Progenitor cell of endocrine pancreas (in vitro differentiated cells): ENCODE results near the gene STOML3. TPM values are rescaled to one million over a fixed set of nuclear protein-coding genes. Genes with fewer than 3 reads are reported as not detected.

Source experiments
- DNase-seq: peaks from one replicate; pipeline ENCODE4 v3.0.0; 2021; ENCODE audit warnings: low spot score; ENCODE audit not compliant: unreplicated experiment
- H3K27ac Mint-ChIP-seq: 2 replicates; pipeline ENCODE4 v1.8.0; 2021; ENCODE audit warnings: mild to moderate bottlenecking, moderate library complexity, mixed read lengths
- H3K27me3 Mint-ChIP-seq: 2 replicates; pipeline ENCODE4 v1.8.0; 2021; ENCODE audit warnings: mixed read lengths
- H3K36me3 Mint-ChIP-seq: 2 replicates; pipeline ENCODE4 v1.8.0; 2022; ENCODE audit warnings: mixed read lengths; ENCODE audit not compliant: insufficient read depth
- H3K4me1 Mint-ChIP-seq: 2 replicates; pipeline ENCODE4 v1.8.0; 2021; ENCODE audit warnings: low read depth, mixed read lengths
- H3K4me3 Mint-ChIP-seq: 2 replicates; pipeline ENCODE4 v1.8.0; 2021; ENCODE audit warnings: low read depth, mild to moderate bottlenecking, moderate library complexity, mixed read lengths
- H3K9me3 Mint-ChIP-seq: 2 replicates; pipeline ENCODE4 v1.8.0; 2021; ENCODE audit warnings: low read depth, mixed read lengths
- CTCF ChIP-seq: fragments of 200-600 bp; sonication (generic); IDR thresholded peaks from one replicate; pipeline ENCODE4 v1.5.0; 2021; ENCODE audit warnings: antibody characterized with exemption, mild to moderate bottlenecking; ENCODE audit not compliant: unreplicated experiment
- total RNA-seq: library from RNA; stranded (reverse); gene quantifications from 2 replicates; pipeline ENCODE4 v1.2.1, GENCODE V29; 2021

STOML3 gene
- total RNA-seq, 1 donor from 2014 or later, result not detected

DNA sequence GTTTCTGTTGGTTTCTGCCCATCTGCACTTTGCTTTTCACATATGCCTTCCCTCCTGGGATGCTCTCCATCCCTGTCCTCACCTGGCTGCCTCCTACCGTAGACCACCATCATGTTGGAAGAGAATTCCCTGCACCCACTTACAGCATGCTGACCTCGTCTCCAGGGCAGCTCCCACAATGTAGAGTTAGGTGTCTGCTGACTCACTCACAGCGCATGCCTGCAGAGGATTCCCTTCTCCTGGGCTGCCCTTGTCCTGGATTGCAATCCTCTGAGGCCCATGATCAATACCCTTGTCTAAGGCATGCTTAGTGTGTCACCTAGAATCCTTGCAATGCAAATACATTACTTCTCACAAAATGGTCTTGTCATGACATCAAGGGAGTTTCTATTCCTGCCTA is 43.6 kb downstream of the STOML3 start:
- H3K4me1 Mint-ChIP-seq, result peaks cover 10% of the 10 kb centered on the region
- H3K4me3 Mint-ChIP-seq, result no peak overlapping the region
- H3K36me3 Mint-ChIP-seq, result no peaks in the 10 kb centered on the region

GRCh38 chr13:38944219-38944618 is 46.4 kb downstream of the STOML3 start:
- no peak for TF ChIP-seq CTCF
- H3K27me3 Mint-ChIP-seq, result no peaks in the 10 kb centered on the region
- no peak overlapping the region for H3K4me3 Mint-ChIP-seq
- no peaks in the 10 kb centered on the region for H3K36me3 Mint-ChIP-seq
- no peak for DNase-seq
- no peaks in the 10 kb centered on the region for H3K9me3 Mint-ChIP-seq
- peaks cover 8% of the 10 kb centered on the region for H3K4me1 Mint-ChIP-seq
- no peak overlapping the region for H3K27ac Mint-ChIP-seq

More for the DNA sequence above, 43.6 kb downstream of the STOML3 start:
- H3K9me3 Mint-ChIP-seq, result peaks cover 9% of the 10 kb centered on the region
- no peaks in the 10 kb centered on the region for H3K27me3 Mint-ChIP-seq
- no peak overlapping the region for H3K27ac Mint-ChIP-seq
- DNase-seq, result no peak
- TF ChIP-seq CTCF, result no peak

GRCh38 chr13:38943231-38943630 is 47.4 kb downstream of the STOML3 start:
- Mint-ChIP-seq H3K4me1 (peaks cover 8% of the 10 kb centered on the region), H3K27ac (no peak overlapping the region), H3K9me3 (no peaks in the 10 kb centered on the region), H3K4me3 (no peak overlapping the region), H3K27me3 (no peaks in the 10 kb centered on the region), H3K36me3 (no peaks in the 10 kb centered on the region)
- DNase-seq, result no peak
- TF ChIP-seq CTCF, result no peak

DNA sequence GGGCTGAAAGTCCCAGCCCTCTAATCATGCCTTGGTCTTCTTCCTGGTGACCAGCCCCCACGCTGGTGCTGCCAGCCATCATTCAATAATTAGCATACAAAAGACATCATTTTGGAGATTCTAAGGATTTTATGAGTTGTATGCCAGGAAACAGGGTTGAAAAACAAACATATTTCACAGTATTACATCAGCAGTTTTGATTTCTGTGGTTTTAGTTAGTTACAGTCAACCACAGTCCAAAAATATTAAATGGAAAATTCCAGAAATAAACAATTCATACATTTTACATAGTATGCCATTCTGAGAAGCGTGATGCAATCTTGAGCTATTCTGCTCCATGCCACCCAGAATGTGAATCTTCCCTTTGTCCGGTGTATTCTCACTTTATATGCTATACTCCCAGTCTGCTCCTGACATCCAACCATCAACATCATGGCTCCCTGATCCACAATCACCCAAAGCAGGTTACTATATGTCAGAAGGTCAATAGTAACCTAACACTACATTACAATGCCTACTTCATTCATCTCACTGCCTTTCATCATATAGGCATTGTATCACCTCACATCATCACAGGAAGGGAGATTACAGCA is 49.2 kb downstream of the STOML3 start:
- no peak overlapping the region for H3K27ac Mint-ChIP-seq
- H3K4me1 Mint-ChIP-seq, result no peaks in the 10 kb centered on the region
- peaks cover 4% of the 10 kb centered on the region for H3K27me3 Mint-ChIP-seq
- no peak for DNase-seq
- no peaks in the 10 kb centered on the region for H3K9me3 Mint-ChIP-seq
- TF ChIP-seq CTCF, result no peak
- H3K36me3 Mint-ChIP-seq, result no peaks in the 10 kb centered on the region
- no peak overlapping the region for H3K4me3 Mint-ChIP-seq

GRCh38 chr13:38933786-38934185 is 56.8 kb downstream of the STOML3 start:
- DNase-seq, result no peak
- H3K27ac Mint-ChIP-seq, result no peak overlapping the region
- H3K9me3 Mint-ChIP-seq, result no peaks in the 10 kb centered on the region
- no peaks in the 10 kb centered on the region for H3K36me3 Mint-ChIP-seq
- H3K27me3 Mint-ChIP-seq, result peaks cover 7% of the 10 kb centered on the region
- peaks cover 2% of the 10 kb centered on the region for H3K4me1 Mint-ChIP-seq
- TF ChIP-seq CTCF, result no peak
- no peak overlapping the region for H3K4me3 Mint-ChIP-seq
